GM18498 (cell line): ENCODE measurements around the gene OR2H2.

ENCODE experiments used
- ATAC-seq: cut with Tn5 transposase; IDR thresholded peaks from one replicate; pipeline ENCODE4 v1.9.1; 2021; ENCODE audit warnings: mild to moderate bottlenecking, moderate library complexity; ENCODE audit not compliant: unreplicated experiment

Gene OR2H2

GRCh38 chr6:29627755-29628418 lies 43.0 kb downstream of the OR2H2 start:
- ATAC-seq: no peak

- ATAC-seq: no peak
These were observed 43.7 kb downstream of the OR2H2 start for GRCh38 chr6:29628419-29629281.

GRCh38 chr6:29629571-29629970 lies 44.6 kb downstream of the OR2H2 start:
- no peak for ATAC-seq

- ATAC-seq: no peak
These were observed 45.4 kb downstream of the OR2H2 start for GRCh38 chr6:29630315-29630714.

DNA sequence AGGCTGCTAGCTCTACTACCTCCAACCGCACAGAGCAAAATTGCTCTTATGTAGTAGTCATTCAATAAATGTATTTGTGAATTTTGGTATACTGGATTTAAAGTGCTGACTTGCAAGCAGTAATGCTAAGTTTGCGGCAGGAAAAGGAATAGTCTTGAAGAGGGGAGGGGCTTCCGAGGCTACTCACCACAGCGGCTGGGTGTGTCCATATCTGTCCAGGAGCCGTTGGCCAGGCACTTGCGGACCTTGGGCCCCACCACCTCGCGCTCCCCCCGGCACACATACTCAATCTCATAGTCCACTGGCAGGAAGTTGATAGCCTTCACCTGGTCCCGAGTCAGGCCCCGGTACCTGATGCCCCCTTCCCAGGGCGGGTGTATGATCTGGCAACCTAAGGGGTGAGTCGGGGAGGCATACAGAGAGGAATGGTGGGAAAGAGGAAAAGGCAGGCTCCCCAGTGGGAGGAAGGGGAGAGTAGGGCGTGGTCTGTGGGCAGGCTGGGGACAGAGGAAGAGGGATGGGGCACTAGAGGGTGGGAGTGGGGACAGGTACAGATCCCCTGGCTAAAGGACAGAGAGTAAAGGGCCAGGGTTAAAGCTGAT lies 46.4 kb downstream of the OR2H2 start:
- no peak for ATAC-seq

GRCh38 chr6:29631860-29632731 lies 47.2 kb downstream of the OR2H2 start:
- ATAC-seq: peak; percentile 35

DNA sequence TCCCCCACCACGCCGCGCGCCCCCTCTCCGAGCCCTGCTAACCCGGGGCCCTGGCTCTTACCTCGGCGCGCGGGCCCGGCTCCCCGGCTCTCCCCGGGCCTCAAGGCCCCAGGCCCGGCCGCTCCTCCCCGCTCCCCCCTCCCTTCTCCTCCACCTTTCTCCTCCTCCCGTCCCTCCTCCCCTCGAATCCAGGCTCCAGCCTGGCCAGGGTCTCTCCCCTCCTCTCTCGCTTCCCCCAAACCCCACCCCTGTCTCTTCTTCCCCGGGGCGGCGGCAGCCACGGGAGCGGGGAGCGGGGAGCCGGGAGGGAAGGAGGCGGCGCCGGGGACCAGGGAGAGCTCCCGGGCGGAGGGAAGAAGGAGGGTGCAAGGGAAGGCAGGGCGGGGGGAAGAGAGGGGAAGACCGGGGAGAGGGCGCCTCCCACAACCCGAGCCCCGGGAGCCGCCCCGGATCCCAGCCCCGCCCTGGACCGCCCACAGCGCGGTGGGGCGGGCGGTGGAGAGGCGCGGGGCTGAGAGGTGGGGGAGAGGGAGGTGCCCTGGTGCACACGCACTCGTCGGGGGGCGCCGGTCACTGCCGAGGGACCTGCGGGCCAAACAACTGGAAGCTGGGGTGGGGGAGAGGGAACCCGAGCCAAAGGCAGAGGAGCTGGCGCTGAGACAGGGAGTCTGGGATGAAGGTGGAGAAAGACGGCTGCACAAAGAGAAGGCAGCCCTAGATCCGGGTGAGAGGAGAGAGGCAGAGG lies 48.0 kb downstream of the OR2H2 start, which contains the start of gene GABBR1:
GABBR1 (minus strand) TSS at position 395 of the 745 bp plus-strand sequence. CDS start 798 bp downstream, outside the sequence.
- peak; percentile 75 for ATAC-seq

GRCh38 chr6:29633534-29633905 lies 48.6 kb downstream of the OR2H2 start:
- no peak for ATAC-seq

- no peak for ATAC-seq
These were observed 52.3 kb downstream of the OR2H2 start for GRCh38 chr6:29637247-29637646.
